ENCODE results near the gene SPRYD4.

Gene SPRYD4

DNA sequence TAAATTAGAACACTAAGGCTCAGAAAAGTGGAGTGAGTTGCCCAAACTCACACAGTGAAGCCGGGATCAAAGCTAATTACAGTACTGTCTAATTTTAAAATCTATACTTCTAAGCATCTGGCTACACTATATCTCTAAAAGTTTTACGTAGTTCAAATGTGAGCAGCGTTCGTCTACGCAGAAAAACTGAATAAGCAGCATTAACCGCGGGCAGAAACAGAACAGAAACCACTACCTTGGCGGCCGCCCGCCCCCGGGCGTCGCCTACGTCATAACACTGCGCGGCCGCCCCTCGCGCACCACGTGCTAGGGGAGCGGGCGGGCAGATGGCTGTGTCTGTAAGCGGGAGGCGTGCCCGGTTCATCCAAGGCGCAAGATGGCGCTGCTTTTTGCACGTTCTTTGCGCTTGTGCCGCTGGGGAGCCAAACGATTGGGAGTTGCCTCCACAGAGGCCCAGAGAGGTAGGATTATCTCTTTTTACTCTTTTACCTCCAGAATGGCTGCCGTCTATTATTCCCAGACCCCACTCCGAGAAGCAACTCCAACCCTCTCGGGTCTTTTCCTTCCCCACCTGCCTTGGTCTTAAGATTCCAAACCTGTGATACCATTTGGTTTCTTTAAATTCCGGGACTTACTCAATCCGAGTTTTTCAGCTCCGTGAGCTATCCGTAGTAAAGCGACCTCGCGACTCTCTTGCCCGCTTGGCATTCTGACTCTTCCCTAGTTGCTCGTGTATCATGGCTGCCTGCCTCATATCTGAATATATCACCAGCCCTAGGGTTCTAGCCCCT lies at the start of gene SPRYD4:
Gene SPRYD4 (plus strand): TSS at position 363 of the 791 bp plus-strand sequence. CDS start 14 bp downstream, at position 377.
- TF ChIP-seq, protein P1, sequence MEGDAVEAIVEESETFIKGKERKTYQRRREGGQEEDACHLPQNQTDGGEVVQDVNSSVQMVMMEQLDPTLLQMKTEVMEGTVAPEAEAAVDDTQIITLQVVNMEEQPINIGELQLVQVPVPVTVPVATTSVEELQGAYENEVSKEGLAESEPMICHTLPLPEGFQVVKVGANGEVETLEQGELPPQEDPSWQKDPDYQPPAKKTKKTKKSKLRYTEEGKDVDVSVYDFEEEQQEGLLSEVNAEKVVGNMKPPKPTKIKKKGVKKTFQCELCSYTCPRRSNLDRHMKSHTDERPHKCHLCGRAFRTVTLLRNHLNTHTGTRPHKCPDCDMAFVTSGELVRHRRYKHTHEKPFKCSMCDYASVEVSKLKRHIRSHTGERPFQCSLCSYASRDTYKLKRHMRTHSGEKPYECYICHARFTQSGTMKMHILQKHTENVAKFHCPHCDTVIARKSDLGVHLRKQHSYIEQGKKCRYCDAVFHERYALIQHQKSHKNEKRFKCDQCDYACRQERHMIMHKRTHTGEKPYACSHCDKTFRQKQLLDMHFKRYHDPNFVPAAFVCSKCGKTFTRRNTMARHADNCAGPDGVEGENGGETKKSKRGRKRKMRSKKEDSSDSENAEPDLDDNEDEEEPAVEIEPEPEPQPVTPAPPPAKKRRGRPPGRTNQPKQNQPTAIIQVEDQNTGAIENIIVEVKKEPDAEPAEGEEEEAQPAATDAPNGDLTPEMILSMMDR (IDR thresholded peaks at IDR 0.05; ENCODE audit: low read depth, low read length, missing control alignments): peak; percentile 38
- DNase-seq (ENCODE audit: extremely low read depth, low read depth): peak; percentile 63
- peak within 1 kb of the TSS; percentile 100 for H3K4me3 ChIP-seq (replicated peaks; ENCODE audit: low read depth, low read length)

DNA sequence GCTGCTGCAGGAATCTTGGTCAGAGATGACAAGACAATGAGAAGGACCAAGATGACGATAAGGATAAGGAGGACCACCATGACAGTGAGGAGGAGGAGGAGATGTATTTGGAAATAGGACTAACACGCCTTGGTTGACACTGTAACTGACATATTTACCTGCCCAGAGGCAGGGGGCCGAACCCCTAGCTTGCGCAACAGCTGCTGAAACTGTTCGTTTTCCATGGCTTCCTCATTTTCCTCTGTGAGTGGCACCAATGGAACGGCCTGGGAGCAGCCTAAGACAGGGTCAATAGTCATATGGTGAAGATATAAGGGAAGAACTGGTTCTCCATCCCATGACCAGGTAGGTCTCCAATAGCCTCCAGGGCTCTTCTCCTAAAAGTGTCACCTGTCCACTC lies 48.0 kb upstream of the SPRYD4 start:
- H3K4me3 ChIP-seq (replicated peaks; ENCODE audit: low read depth, low read length): no peak overlapping the region
- no peak for DNase-seq (ENCODE audit: extremely low read depth, low read depth)
- TF ChIP-seq, protein P1 (IDR thresholded peaks at IDR 0.05; ENCODE audit: low read depth, low read length, missing control alignments): no peak

DNA sequence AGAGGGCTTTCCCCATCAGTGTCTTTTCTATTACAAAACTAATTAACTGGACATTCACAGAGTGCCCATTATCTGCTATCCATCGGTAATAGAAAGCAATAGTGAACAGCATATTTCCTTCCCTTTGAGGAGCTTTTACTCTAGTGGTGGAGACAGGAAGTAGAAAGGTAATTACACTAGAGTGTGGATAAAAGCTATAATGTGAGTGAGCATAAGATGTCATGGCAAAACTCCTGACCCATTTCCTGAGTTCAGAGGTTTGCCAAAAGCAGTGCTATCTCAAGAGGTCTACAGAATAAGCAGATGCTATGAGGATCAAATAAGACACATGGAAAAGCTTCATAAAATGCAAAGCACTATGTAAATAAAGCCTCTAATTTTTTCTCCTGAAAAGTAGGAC lies 43.2 kb upstream of the SPRYD4 start:
- H3K4me3 ChIP-seq (replicated peaks; ENCODE audit: low read depth, low read length): no peak overlapping the region
- TF ChIP-seq, protein P1 (IDR thresholded peaks at IDR 0.05; ENCODE audit: low read depth, low read length, missing control alignments): no peak
- no peak for DNase-seq (ENCODE audit: extremely low read depth, low read depth)

DNA sequence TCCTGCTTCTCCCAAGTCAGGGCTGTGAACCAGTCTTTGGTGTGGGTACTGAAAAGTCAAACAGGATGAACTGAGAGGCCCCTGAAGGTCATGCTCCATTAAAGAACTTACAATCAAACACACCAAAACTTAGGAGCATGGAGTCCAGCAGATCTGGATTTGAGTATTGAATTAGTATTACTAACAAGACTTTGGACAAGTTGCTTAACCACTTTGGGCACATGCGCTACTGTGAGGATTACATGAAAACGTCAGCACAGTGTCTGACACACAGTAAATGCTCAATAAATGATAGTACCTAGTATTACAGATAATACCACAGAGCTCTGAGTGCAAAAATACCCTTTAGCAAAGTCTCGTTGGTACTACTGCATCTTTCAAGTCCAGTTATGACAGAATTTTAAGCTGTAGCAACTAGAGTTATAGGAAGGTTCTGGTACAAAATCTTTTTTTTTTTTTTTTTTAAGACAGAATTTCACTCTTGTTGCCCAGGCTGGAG lies 42.4 kb upstream of the SPRYD4 start:
- TF ChIP-seq, protein P1 (IDR thresholded peaks at IDR 0.05; ENCODE audit: low read depth, low read length, missing control alignments): no peak
- no peak for DNase-seq (ENCODE audit: extremely low read depth, low read depth)
- H3K4me3 ChIP-seq (replicated peaks; ENCODE audit: low read depth, low read length): no peak overlapping the region

DNA sequence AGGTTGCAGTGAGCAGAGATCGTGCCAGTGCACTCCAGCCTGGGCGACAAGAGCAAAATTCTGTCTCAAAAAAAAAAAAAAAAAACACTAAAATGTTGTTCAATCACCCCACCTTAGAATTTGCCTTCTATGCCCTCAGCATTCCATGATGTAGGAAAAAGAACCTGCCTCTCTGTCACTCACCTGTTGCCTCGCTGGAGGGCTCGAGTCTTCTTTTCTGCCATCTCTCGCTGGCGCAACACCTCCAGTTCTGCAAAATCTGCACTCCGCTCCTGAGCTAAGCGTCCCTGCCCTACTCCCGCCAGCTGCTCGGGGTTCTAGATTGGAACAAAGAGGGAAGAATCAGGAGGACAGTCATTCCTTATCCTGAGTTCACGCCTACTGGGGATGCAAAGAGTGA lies 37.1 kb upstream of the SPRYD4 start:
- TF ChIP-seq, protein P1 (IDR thresholded peaks at IDR 0.05; ENCODE audit: low read depth, low read length, missing control alignments): no peak
- DNase-seq (ENCODE audit: extremely low read depth, low read depth): no peak
- no peak overlapping the region for H3K4me3 ChIP-seq (replicated peaks; ENCODE audit: low read depth, low read length)

DNA sequence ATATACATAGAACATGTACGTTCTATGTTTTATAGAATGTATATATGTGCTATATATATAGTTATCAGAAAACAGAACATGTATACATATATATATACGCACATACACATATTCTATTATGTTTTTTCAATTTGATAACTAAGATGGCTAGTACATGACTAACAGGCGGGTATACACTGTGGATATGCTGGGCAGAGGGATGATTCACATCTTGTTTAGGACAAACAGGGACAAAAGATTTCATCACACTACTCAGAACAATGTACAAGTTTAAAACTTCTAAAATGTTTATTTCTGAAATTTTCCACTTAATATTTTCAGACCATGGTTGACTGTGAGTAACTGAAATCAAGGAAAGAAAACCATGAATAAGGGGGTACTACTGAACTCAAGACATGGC lies 36.5 kb upstream of the SPRYD4 start:
- H3K4me3 ChIP-seq (replicated peaks; ENCODE audit: low read depth, low read length): no peak overlapping the region
- DNase-seq (ENCODE audit: extremely low read depth, low read depth): no peak
- TF ChIP-seq, protein P1 (IDR thresholded peaks at IDR 0.05; ENCODE audit: low read depth, low read length, missing control alignments): no peak
